Epithelial cell of proximal tubule (primary cell): Measurements from ENCODE around the gene DUSP6. TPM values are rescaled to one million over a fixed set of nuclear protein-coding genes. Genes with fewer than 3 reads are reported as not detected.
A peak's percentile ranks its signal among the peaks of the same experiment; 100 is the strongest.

Experiments
- DNase-seq: peaks from one replicate; pipeline ENCODE4 v3.0.0-alpha.2; 2011; ENCODE audit warnings: low read depth
- H3K4me3 ChIP-seq: 2 replicates; pipeline ENCODE4 v1.5.1; 2011; ENCODE audit warnings: low read depth, mild to moderate bottlenecking, low read length
- total RNA-seq: library from RNA; depleted of rRNA; stranded (reverse); fragments of >200 nt; gene quantifications from 2 replicates; pipeline ENCODE4 v1.2.3, GENCODE V29; 2015
- TF ChIP-seq, protein P1 (sequence below): conservative IDR thresholded peaks from 2 replicates; pipeline ENCODE4 v1.5.1; 2012; ENCODE audit warnings: low read depth, mild to moderate bottlenecking, low read length

The DUSP6 gene
- total RNA-seq, 1 donor from 2014 or later = 41.1 TPM

GRCh38 chr12:89358805-89359204, 6.5 kb upstream of the DUSP6 start:
- no peak overlapping the region for H3K4me3 ChIP-seq
- no peak for DNase-seq
- TF ChIP-seq, protein P1, sequence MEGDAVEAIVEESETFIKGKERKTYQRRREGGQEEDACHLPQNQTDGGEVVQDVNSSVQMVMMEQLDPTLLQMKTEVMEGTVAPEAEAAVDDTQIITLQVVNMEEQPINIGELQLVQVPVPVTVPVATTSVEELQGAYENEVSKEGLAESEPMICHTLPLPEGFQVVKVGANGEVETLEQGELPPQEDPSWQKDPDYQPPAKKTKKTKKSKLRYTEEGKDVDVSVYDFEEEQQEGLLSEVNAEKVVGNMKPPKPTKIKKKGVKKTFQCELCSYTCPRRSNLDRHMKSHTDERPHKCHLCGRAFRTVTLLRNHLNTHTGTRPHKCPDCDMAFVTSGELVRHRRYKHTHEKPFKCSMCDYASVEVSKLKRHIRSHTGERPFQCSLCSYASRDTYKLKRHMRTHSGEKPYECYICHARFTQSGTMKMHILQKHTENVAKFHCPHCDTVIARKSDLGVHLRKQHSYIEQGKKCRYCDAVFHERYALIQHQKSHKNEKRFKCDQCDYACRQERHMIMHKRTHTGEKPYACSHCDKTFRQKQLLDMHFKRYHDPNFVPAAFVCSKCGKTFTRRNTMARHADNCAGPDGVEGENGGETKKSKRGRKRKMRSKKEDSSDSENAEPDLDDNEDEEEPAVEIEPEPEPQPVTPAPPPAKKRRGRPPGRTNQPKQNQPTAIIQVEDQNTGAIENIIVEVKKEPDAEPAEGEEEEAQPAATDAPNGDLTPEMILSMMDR = no peak

GRCh38 chr12:89357297-89357730, 5.0 kb upstream of the DUSP6 start:
- TF ChIP-seq, protein P1 = no peak
- H3K4me3 ChIP-seq = peak overlapping the region; percentile 14
- DNase-seq = peak; percentile 93

- DNase-seq = no peak
- TF ChIP-seq, protein P1 = no peak
- peak overlapping the region; percentile 68 for H3K4me3 ChIP-seq
Observed at GRCh38 chr12:89356069-89356665, 3.9 kb upstream of the DUSP6 start.

GRCh38 chr12:89355243-89356068, 3.2 kb upstream of the DUSP6 start:
- peak overlapping the region; percentile 68 for H3K4me3 ChIP-seq
- TF ChIP-seq, protein P1 = peak; percentile 33
- no peak for DNase-seq

DNA sequence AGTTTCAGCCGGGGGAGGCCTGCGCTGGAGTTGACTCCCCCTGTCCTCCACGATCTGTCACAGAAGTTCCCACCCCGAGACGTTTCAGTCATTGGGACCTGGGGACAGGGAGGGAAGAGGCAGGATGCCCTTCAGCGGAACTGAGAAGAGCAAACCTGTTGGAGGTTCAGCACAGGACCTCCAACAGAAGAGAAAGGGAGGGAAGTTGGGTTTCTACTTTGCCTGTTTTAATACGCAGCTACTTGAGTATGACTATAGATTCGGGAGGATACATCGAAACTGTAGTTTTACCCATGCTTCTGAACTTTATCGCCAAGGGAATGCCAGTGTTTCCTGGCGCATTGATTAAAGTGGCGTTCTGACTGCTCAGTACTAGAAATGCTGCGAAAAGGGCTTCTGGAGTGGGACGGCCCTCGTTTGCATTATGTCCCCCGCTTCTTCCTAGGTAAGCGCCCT, 2.3 kb upstream of the DUSP6 start:
- TF ChIP-seq, protein P1 = no peak
- peak overlapping the region; percentile 68 for H3K4me3 ChIP-seq
- DNase-seq = no peak

DNA sequence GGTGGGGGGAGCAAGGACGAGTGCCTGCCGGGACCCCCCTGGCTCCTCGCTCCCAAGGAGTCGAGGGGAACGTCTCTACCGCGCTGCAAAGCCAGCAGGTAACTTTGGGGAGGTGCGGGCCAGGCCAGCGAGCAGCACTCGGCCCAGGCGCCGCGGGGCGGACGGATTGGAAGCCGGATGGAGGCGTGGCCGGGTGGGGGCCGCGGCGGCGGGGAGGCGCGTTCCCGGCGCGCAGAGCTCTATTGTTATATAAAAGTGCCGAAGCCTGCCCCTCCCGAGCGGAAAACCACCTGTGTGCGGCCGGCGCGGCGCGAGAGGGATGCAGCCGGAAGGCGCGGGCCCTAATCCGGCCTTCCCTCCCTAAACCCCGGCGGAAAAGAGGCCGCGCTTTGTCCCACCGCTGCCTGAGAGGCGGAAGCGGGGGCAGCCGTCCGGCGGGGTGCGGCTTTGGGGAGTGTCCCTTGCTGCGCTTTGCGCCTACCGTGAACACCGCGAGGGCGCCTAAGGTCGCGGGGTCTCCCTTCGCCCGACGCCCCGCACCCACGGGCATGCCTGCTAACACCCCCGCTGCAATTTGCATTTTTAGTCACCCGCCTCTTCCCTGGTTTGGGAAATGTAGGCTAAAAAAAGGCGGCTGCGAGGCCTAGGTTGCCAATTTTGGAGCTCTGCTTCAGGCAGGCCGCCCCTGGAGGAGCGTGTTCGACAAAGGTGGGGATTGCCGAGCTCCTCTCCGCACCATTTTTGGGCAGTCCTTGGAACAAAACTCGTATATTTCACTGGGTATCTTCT, 1.7 kb upstream of the DUSP6 start:
- DNase-seq = no peak
- TF ChIP-seq, protein P1 = no peak
- peak overlapping the region; percentile 68 for H3K4me3 ChIP-seq
